NCI-H2196 (cell line): ENCODE data around the gene VPS33A.
"Not testable (repeated sequence)": the region's sequence is repeated elsewhere in the genome, so short reads cannot be mapped to it uniquely, and the experiment has no call there.

Source experiments
- DNase-seq: peaks from one replicate; lab custom pipeline; 2025; ENCODE audit not compliant: unreplicated experiment; lab: John Stamatoyannopoulos, UW

VPS33A gene

GRCh38 chr12:122205053-122205925 lies 61.0 kb downstream of the VPS33A start:
- no peak for DNase-seq

- DNase-seq, result no peak
Measured at GRCh38 chr12:122204167-122205052, 61.9 kb downstream of the VPS33A start.

GRCh38 chr12:122203301-122204166 lies 62.8 kb downstream of the VPS33A start, which contains the start of gene B3GNT4:
B3GNT4 (plus strand) TSS chr12:122203709; CDS start chr12:122204619, 910 bp downstream.
- peak; percentile 71 for DNase-seq

GRCh38 chr12:122202811-122203210 lies 63.5 kb downstream of the VPS33A start:
- DNase-seq, result not testable (repeated sequence)

GRCh38 chr12:122202017-122202416 lies 64.3 kb downstream of the VPS33A start:
- no peak for DNase-seq

- no peak for DNase-seq
Measured at GRCh38 chr12:122201381-122201780, 64.9 kb downstream of the VPS33A start.

GRCh38 chr12:122200541-122201175 lies 65.6 kb downstream of the VPS33A start:
- DNase-seq, result no peak

GRCh38 chr12:122199484-122200355 lies 66.6 kb downstream of the VPS33A start:
- no peak for DNase-seq

- DNase-seq, result no peak
Measured at GRCh38 chr12:122197612-122197966, 68.7 kb downstream of the VPS33A start.

GRCh38 chr12:122195405-122195804 lies 70.9 kb downstream of the VPS33A start:
- DNase-seq, result no peak

GRCh38 chr12:122194804-122195203 lies 71.5 kb downstream of the VPS33A start:
- no peak for DNase-seq

- DNase-seq, result no peak
Measured at GRCh38 chr12:122192441-122192840, 73.9 kb downstream of the VPS33A start.

GRCh38 chr12:122190842-122191668 lies 75.2 kb downstream of the VPS33A start:
- peak; percentile 68 for DNase-seq

- DNase-seq, result no peak
Measured at GRCh38 chr12:122189626-122190475, 76.4 kb downstream of the VPS33A start.

GRCh38 chr12:122187466-122187865 lies 78.8 kb downstream of the VPS33A start:
- no peak for DNase-seq

- no peak for DNase-seq
Measured at GRCh38 chr12:122185494-122186082, 80.7 kb downstream of the VPS33A start.

- DNase-seq, result no peak
Measured at GRCh38 chr12:122185079-122185478, 81.2 kb downstream of the VPS33A start.
